Prostate gland (tissue), 2 donors: ENCODE measurements around the gene DST.

Source experiments
- CTCF ChIP-seq, 4 experiments: fragments of 200-600 bp in 2 of 4; fragments of 450-650 bp in 2 of 4; sonication (generic) in 2 of 4; IDR thresholded peaks; 1 replicate in 3 of 4; 2 replicates in 1 of 4; pipeline ENCODE4 v1.5.1; 2016 to 2019; ENCODE audit warnings: antibody characterized with exemption in 4 of 4, mild to moderate bottlenecking in 2 of 4, moderate library complexity in 2 of 4
- POLR2A ChIP-seq: fragments of 450-650 bp; IDR thresholded peaks from one replicate; pipeline ENCODE4 v1.6.1; 2016; ENCODE audit warnings: antibody characterized with exemption, mild to moderate bottlenecking
- POLR2AphosphoS5 ChIP-seq: sonication (generic); formaldehyde crosslinking; IDR thresholded peaks from one replicate; pipeline ENCODE4 v1.6.1; 2017; ENCODE audit warnings: antibody characterized with exemption

GRCh38 chr6:56537223-56537770, 105.4 kb downstream of the DST start:
- TF ChIP-seq POLR2AphosphoS5 (no peak), CTCF (IDR thresholded peaks at IDR 0.05) (no peak), POLR2A (no peak)
